Transverse colon (tissue), 4 donors: Measurements from ENCODE around the gene NRG2. TPM values are rescaled to one million over a fixed set of nuclear protein-coding genes. Genes with fewer than 3 reads are reported as not detected.

Source experiments
- DNase-seq: peaks from one replicate; pipeline ENCODE4 v3.0.0-alpha.2; 2019
- H3K27ac ChIP-seq, 4 donors: fragments of 200-600 bp; sonication (generic); 2 replicates each; pipeline ENCODE4 v1.5.1; 2016 to 2018; ENCODE audit warnings: inconsistent platforms in 4 of 4
- H3K27me3 ChIP-seq: fragments of 200-600 bp; sonication (generic); 2 replicates; pipeline ENCODE4 v1.5.1; 2017; ENCODE audit warnings: inconsistent platforms
- H3K36me3 ChIP-seq, 4 donors: fragments of 200-600 bp; sonication (generic); 2 replicates each; pipeline ENCODE4 v1.5.1; 2017 to 2019; ENCODE audit warnings: inconsistent platforms in 4 of 4
- H3K4me1 ChIP-seq, 4 donors: fragments of 200-600 bp; sonication (generic); 2 replicates each; pipeline ENCODE4 v1.5.1; 2017 to 2020; ENCODE audit warnings: inconsistent platforms in 4 of 4
- H3K4me3 ChIP-seq, 4 donors: fragments of 200-600 bp; sonication (generic); 1 replicate in 1 of 4; 2 replicates in 3 of 4; pipeline versions ENCODE4 v1.5.1 to v1.6.1; 2017 to 2019; ENCODE audit warnings: inconsistent platforms in 4 of 4
- H3K9me3 ChIP-seq, 2 donors: fragments of 200-600 bp; sonication (generic); 2 replicates each; pipeline ENCODE4 v1.5.1; 2017 to 2019; ENCODE audit warnings: inconsistent platforms in 2 of 2
- CTCF ChIP-seq, 5 experiments: fragments of 200-600 bp in 3 of 5; fragments of 450-650 bp in 2 of 5; sonication (generic) in 3 of 5; IDR thresholded peaks; 1 replicate in 2 of 5; 2 replicates in 3 of 5; pipeline ENCODE4 v1.5.1; 2016 to 2017; ENCODE audit warnings: antibody characterized with exemption in 5 of 5, inconsistent platforms in 3 of 5, mild to moderate bottlenecking in 2 of 5, moderate library complexity in 1 of 5
- EP300 ChIP-seq: sonication (generic); formaldehyde crosslinking; IDR thresholded peaks from one replicate; pipeline ENCODE4 v1.6.1; 2017; ENCODE audit warnings: antibody characterized with exemption, low read depth
- POLR2A ChIP-seq: fragments of 450-650 bp; IDR thresholded peaks from one replicate; pipeline ENCODE4 v1.6.1; 2016; ENCODE audit warnings: antibody characterized with exemption, mild to moderate bottlenecking, moderate library complexity
- POLR2AphosphoS5 ChIP-seq, 3 donors: sonication (generic); formaldehyde crosslinking; IDR thresholded peaks; one replicate each; pipeline ENCODE4 v1.6.1; 2016; ENCODE audit warnings: antibody characterized with exemption in 3 of 3
- WGBS, 2 donors: methylation state at CpG; one replicate each; pipeline ENCODE4 v1.1.5; 2018; ENCODE audit warnings: low coverage in 1 of 2; 5-methylcytosine and 5-hydroxymethylcytosine counted together
- in situ Hi-C, 4 donors: fragments of 200-750 bp; cut with MboI; loops; one replicate each; pipeline versions ENCODE4 v1.15.0 to v1.15.1; 2017; ENCODE audit warnings: low sequenced_read_pairs in 3 of 4, low pct_ligation_motif_present in 1 of 4, low pct_unique_long_range_greater_than_20kb in 1 of 4
- intact Hi-C: fragments of 100-400 bp; cut with DNase I; formaldehyde crosslinking; loops from one replicate; pipeline ENCODE4 v1.15.1; 2023; ENCODE audit warnings: low total_unique reads
- total RNA-seq, 4 donors: library from RNA; depleted of rRNA; stranded (reverse); fragments of >200 nt; gene quantifications; one replicate each; pipeline ENCODE4 v1.1.0, GENCODE V29; 2016

NRG2 gene
- total RNA-seq, 4 donors from 2014 or later = 0.68 to 12.3 (median 0.95) TPM; not detected in 1

GRCh38 chr5:140039561-140039960 is 3.5 kb downstream of the NRG2 start:
- H3K4me3 ChIP-seq = no peak overlapping the region
- peak; percentile 15 for DNase-seq
- no peaks in the 10 kb centered on the region for H3K9me3 ChIP-seq
- peak overlapping the region; percentile 54 to 66 (median 61) for H3K27ac ChIP-seq
- in situ Hi-C loops = no loop called here
- H3K36me3 ChIP-seq = no peaks in the 10 kb centered on the region
- intact Hi-C loops = no loop called here
- H3K27me3 ChIP-seq = peaks cover 85% of the 10 kb centered on the region
- peaks cover 5 to 40% (median 29%) of the 10 kb centered on the region in 4 donors for H3K4me1 ChIP-seq
- WGBS, 2 donors = 44 to 55% methylated on average over 3 to 4 of the region's 4 CpGs
- TF ChIP-seq EP300 (no peak), POLR2A (no peak), POLR2AphosphoS5 (IDR thresholded peaks at IDR 0.05) (no peak), CTCF (IDR thresholded peaks at IDR 0.05) (no peak)

- DNase-seq = no peak
Measured at GRCh38 chr5:140038373-140038957, 4.6 kb downstream of the NRG2 start.

GRCh38 chr5:140037012-140037411 is 6.1 kb downstream of the NRG2 start:
- TF ChIP-seq CTCF (IDR thresholded peaks at IDR 0.05) (no peak), POLR2AphosphoS5 (IDR thresholded peaks at IDR 0.05) (no peak)
- Histone ChIP-seq H3K4me1 (peaks cover 0 to 28% (median 15%) of the 10 kb centered on the region in 4 donors), H3K4me3 (no peak overlapping the region), H3K9me3 (no peaks in the 10 kb centered on the region), H3K27me3 (peaks cover 74% of the 10 kb centered on the region), H3K27ac (no peak overlapping the region), H3K36me3 (no peaks in the 10 kb centered on the region)
- in situ Hi-C loops (no loop called here), intact Hi-C loops (no loop called here)
- no peak for DNase-seq
- WGBS, 2 donors = 65 to 75% methylated on average over 3 to 4 of the region's 4 CpGs

More at GRCh38 chr5:140038373-140038957, 4.6 kb downstream of the NRG2 start:
- no peaks in the 10 kb centered on the region for H3K9me3 ChIP-seq
- no peaks in the 10 kb centered on the region for H3K36me3 ChIP-seq
- peaks cover 84% of the 10 kb centered on the region for H3K27me3 ChIP-seq
- intact Hi-C loops (no loop called here), in situ Hi-C loops (no loop called here)
- TF ChIP-seq CTCF (IDR thresholded peaks at IDR 0.05) = no peak
- TF ChIP-seq POLR2AphosphoS5 (IDR thresholded peaks at IDR 0.05) = no peak
- no peak for TF ChIP-seq POLR2A
- TF ChIP-seq EP300 = no peak
- H3K27ac ChIP-seq = peak overlapping the region; percentile 54 to 66 (median 61)
- H3K4me3 ChIP-seq = peak overlapping the region in 3 of 4 donors; percentile 20 to 47 (median 24)
- H3K4me1 ChIP-seq = peaks cover 2 to 37% (median 26%) of the 10 kb centered on the region in 4 donors
- WGBS, 2 donors = 16 to 18% methylated on average over 6 to 7 of the region's 7 CpGs

- TF ChIP-seq EP300 (no peak), CTCF (IDR thresholded peaks at IDR 0.05) (no peak), POLR2AphosphoS5 (IDR thresholded peaks at IDR 0.05) (no peak), POLR2A (no peak)
- WGBS, 2 donors = 80 to 100% methylated on average over 2 of the region's 2 CpGs
Measured at GRCh38 chr5:140035881-140036280, 7.2 kb downstream of the NRG2 start.

More at GRCh38 chr5:140035881-140036280, 7.2 kb downstream of the NRG2 start:
- no peak overlapping the region for H3K27ac ChIP-seq
- in situ Hi-C loops = no loop called here
- H3K4me3 ChIP-seq = no peak overlapping the region
- peaks cover 0 to 22% (median 8%) of the 10 kb centered on the region in 4 donors for H3K4me1 ChIP-seq
- peaks cover 67% of the 10 kb centered on the region for H3K27me3 ChIP-seq
- no peaks in the 10 kb centered on the region for H3K9me3 ChIP-seq
- H3K36me3 ChIP-seq = no peaks in the 10 kb centered on the region
- intact Hi-C loops = no loop called here
- DNase-seq = no peak
